Tibial nerve (tissue), 4 donors: ENCODE measurements around the gene ADK.
"Not testable (repeated sequence)": the region's sequence is repeated elsewhere in the genome, so short reads cannot be mapped to it uniquely, and the experiment has no call there.

ENCODE experiments used
- EP300 ChIP-seq, 2 donors: sonication (generic); formaldehyde crosslinking; IDR thresholded peaks; one replicate each; pipeline ENCODE4 v1.6.1; 2017; ENCODE audit warnings: antibody characterized with exemption in 2 of 2, mild to moderate bottlenecking in 1 of 2
- TF ChIP-seq, protein P1 (sequence below), 5 experiments: fragments of 200-600 bp in 3 of 5; fragments of 450-650 bp in 2 of 5; sonication (generic) in 3 of 5; IDR thresholded peaks; one replicate each; pipeline ENCODE4 v1.5.1; 2016 to 2019; ENCODE audit warnings: antibody characterized with exemption in 5 of 5, mild to moderate bottlenecking in 3 of 5, moderate library complexity in 2 of 5

DNA sequence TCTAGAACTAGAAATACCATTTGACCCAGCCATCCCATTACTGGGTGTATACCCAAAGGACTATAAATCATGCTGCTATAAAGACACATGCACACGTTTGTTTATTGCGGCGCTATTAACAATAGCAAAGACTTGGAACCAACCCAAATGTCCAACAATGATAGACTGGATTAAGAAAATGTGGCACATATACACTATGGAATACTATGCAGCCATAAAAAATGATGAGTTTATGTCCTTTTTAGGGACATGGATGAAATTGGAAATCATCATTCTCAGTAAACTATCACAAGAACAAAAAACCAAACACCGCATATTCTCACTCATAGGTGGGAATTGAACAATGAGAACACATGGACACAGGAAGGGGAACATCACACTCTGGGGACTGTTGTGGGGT lies 71.4 kb downstream of the ADK start:
- TF ChIP-seq, protein P1, sequence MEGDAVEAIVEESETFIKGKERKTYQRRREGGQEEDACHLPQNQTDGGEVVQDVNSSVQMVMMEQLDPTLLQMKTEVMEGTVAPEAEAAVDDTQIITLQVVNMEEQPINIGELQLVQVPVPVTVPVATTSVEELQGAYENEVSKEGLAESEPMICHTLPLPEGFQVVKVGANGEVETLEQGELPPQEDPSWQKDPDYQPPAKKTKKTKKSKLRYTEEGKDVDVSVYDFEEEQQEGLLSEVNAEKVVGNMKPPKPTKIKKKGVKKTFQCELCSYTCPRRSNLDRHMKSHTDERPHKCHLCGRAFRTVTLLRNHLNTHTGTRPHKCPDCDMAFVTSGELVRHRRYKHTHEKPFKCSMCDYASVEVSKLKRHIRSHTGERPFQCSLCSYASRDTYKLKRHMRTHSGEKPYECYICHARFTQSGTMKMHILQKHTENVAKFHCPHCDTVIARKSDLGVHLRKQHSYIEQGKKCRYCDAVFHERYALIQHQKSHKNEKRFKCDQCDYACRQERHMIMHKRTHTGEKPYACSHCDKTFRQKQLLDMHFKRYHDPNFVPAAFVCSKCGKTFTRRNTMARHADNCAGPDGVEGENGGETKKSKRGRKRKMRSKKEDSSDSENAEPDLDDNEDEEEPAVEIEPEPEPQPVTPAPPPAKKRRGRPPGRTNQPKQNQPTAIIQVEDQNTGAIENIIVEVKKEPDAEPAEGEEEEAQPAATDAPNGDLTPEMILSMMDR (IDR thresholded peaks at IDR 0.05): not testable (repeated sequence)
- not testable (repeated sequence) for TF ChIP-seq EP300 (IDR thresholded peaks at IDR 0.05)
